Choroid plexus epithelial cell (primary cell): ENCODE results near the gene IL1RAPL1.

Source experiments
- DNase-seq: peaks from one replicate; pipeline ENCODE4 v3.0.0-alpha.2; 2010; ENCODE audit warnings: low read depth
- H3K4me3 ChIP-seq: 2 replicates; pipeline ENCODE4 v1.5.1; 2011; ENCODE audit warnings: low read depth, mild to moderate bottlenecking, control low read depth, low read length, moderate library complexity
- CTCF ChIP-seq: conservative IDR thresholded peaks from 2 replicates; pipeline ENCODE4 v1.5.1; 2011; ENCODE audit warnings: low read depth, mild to moderate bottlenecking, control low read depth, inconsistent platforms, low read length, moderate library complexity

IL1RAPL1 gene

GRCh38 chrX:29792335-29792734 lies 1205.1 kb downstream of the IL1RAPL1 start:
- no peak overlapping the region for H3K4me3 ChIP-seq
- no peak for DNase-seq
- no peak for TF ChIP-seq CTCF

- DNase-seq: no peak
- no peak overlapping the region for H3K4me3 ChIP-seq
- TF ChIP-seq CTCF: no peak
These were observed 1209.9 kb downstream of the IL1RAPL1 start for GRCh38 chrX:29797156-29797555.

DNA sequence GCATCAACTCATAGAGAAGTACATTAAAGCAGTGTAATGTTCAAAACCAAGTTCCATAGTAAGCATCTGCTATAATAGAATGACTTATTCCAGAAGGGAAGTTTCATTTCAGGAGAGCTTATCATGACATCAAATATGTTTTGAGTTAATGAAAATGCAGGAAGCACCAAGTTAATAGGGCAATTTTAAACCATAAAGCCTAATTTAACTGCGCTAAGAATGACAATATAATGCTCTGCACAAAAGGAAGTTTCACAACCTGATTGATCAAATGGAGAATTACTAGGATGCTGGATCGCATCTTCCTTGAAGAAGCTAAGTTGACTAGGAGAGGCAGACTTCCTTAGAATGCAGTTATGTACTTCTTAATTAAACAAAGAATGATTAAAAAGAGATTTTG lies 1211.2 kb downstream of the IL1RAPL1 start:
- DNase-seq: no peak
- no peak overlapping the region for H3K4me3 ChIP-seq
- TF ChIP-seq CTCF: no peak

DNA sequence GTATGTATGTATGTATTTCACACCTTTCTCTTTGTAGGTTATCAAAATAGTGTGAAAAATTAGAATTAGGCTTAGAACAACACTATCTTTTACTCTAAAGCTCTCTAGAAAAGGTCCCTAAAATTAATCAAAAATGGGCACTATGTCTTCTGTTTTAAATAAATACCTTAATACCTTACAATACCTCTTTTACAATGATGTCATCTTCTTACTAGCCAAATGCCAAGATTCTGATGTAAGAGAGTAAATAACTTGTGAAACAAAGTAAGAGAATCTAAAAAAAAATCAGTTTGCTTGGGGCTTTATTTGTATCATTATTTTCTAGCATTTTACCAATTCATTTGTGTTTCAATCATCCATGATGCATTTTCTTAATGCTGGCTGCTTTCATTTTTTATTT lies 1225.9 kb downstream of the IL1RAPL1 start:
- DNase-seq: no peak
- no peak for TF ChIP-seq CTCF
- no peak overlapping the region for H3K4me3 ChIP-seq

DNA sequence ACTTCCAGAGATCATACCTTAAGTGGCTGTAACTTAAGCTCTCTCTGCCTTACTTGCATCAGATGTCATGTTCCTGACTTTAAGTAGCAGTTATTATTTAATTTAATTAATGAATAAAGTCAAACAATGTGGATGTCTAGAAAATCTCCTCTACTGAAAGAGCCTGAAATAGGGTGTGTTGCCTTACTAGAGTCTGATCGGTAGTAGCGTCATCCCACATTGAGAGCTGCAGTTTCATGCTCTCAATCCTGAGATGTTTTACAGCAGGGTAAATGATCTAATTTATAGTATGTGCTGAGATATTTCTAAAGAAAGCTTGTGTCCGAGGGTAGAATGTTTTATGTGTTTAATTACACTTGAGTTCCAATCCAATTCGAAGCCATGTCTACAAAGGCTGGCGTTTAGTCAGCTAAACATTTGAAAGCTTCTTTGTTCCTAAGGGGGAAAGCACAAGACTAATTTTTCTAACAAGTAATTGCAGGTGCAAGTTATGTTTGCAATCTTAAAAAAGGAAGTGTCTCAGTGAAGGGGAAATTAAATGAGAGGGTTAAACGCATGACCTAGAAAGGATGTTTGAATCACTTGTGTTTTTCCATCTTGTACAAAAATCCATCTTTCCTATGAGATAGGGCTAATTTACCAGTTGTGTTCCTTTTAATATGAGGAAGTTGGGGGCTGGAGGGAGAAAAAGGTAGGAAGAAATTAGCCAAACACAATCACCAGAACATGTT lies 1237.1 kb downstream of the IL1RAPL1 start:
- TF ChIP-seq CTCF: no peak
- DNase-seq: no peak

GRCh38 chrX:29826742-29827141 lies 1239.5 kb downstream of the IL1RAPL1 start:
- no peak for TF ChIP-seq CTCF
- H3K4me3 ChIP-seq: no peak overlapping the region
- no peak for DNase-seq

More for the DNA sequence above, 1237.1 kb downstream of the IL1RAPL1 start:
- no peak overlapping the region for H3K4me3 ChIP-seq

DNA sequence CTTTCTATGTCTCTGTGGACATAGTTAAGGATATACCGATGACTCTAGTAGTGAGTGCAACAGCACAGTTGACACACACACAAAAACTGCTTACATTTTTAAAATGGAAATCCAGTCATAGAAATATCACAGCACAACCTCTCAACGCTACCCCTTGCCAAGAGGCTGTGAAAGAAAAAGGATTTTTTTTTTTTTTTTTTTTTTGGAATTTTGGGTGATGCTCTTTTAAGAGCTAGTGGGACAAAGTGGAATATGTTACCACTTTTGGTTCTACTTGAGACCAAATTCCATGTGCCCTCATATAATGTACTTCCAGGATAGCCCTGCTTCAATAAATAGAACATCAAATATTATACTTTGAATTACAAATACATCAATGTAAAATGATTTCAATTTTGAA lies 1247.1 kb downstream of the IL1RAPL1 start:
- no peak for DNase-seq
- TF ChIP-seq CTCF: no peak
- H3K4me3 ChIP-seq: no peak overlapping the region
